Ascending aorta (tissue), 2 donors: ENCODE measurements around the gene EGFR. TPM values are rescaled to one million over a fixed set of nuclear protein-coding genes. Genes with fewer than 3 reads are reported as not detected.

Source experiments
- DNase-seq, 2 donors: peaks; one replicate each; pipeline ENCODE4 v3.0.0-alpha.2; 2019; ENCODE audit warnings: low spot score in 2 of 2
- H3K27ac ChIP-seq, 2 donors: fragments of 200-600 bp; sonication (generic); one replicate each; pipeline ENCODE4 v1.5.1; 2016 to 2017; ENCODE audit warnings: mild to moderate bottlenecking in 1 of 2
- H3K27me3 ChIP-seq: fragments of 200-600 bp; sonication (generic); one replicate; pipeline ENCODE4 v1.5.1; 2017
- H3K36me3 ChIP-seq, 2 donors: fragments of 200-600 bp; sonication (generic); one replicate each; pipeline ENCODE4 v1.5.1; 2016
- H3K4me1 ChIP-seq, 2 donors: fragments of 200-600 bp; sonication (generic); one replicate each; pipeline ENCODE4 v1.5.1; 2016 to 2017; ENCODE audit warnings: mild to moderate bottlenecking in 1 of 2
- H3K4me3 ChIP-seq, 2 donors: fragments of 200-600 bp; sonication (generic); one replicate each; pipeline ENCODE4 v1.5.1; 2016 to 2017; ENCODE audit warnings: mild to moderate bottlenecking in 1 of 2
- H3K9me3 ChIP-seq, 2 donors: fragments of 200-600 bp; sonication (generic); one replicate each; pipeline ENCODE4 v1.5.1; 2016
- CTCF ChIP-seq, 3 experiments: fragments of 200-600 bp in 2 of 3; fragments of 450-650 bp in 1 of 3; sonication (generic) in 2 of 3; IDR thresholded peaks; one replicate each; pipeline ENCODE4 v1.5.1; 2016 to 2019; ENCODE audit warnings: antibody characterized with exemption in 3 of 3, mild to moderate bottlenecking in 1 of 3, moderate library complexity in 1 of 3
- intact Hi-C: fragments of 100-400 bp; cut with DNase I; formaldehyde crosslinking; loops from one replicate; pipeline ENCODE4 v1.15.1; 2023
- total RNA-seq: library from RNA; depleted of rRNA; stranded (reverse); fragments of >200 nt; gene quantifications from one replicate; pipeline ENCODE4 v1.1.0, GENCODE V29; 2016

The EGFR gene
- total RNA-seq, 1 donor from 2014 or later: 33.8 TPM

GRCh38 chr7:55211726-55212125, 192.9 kb downstream of the EGFR start:
- H3K4me1 ChIP-seq: no peaks in the 10 kb centered on the region
- peaks cover 17 to 19% of the 10 kb centered on the region in 2 donors for H3K36me3 ChIP-seq
- no peaks in the 10 kb centered on the region for H3K27me3 ChIP-seq
- no peak for TF ChIP-seq CTCF (IDR thresholded peaks at IDR 0.05)
- H3K4me3 ChIP-seq: no peak overlapping the region
- DNase-seq: no peak
- H3K9me3 ChIP-seq: no peaks in the 10 kb centered on the region
- H3K27ac ChIP-seq: no peak overlapping the region
- intact Hi-C loops: no loop called here

- intact Hi-C loops: no loop called here
- no peak overlapping the region for H3K27ac ChIP-seq
- H3K9me3 ChIP-seq: no peaks in the 10 kb centered on the region
- no peaks in the 10 kb centered on the region for H3K27me3 ChIP-seq
- no peak for TF ChIP-seq CTCF (IDR thresholded peaks at IDR 0.05)
- H3K36me3 ChIP-seq: peaks cover 13 to 14% of the 10 kb centered on the region in 2 donors
- no peaks in the 10 kb centered on the region for H3K4me1 ChIP-seq
- no peak overlapping the region for H3K4me3 ChIP-seq
- no peak for DNase-seq
These were observed 193.4 kb downstream of the EGFR start for GRCh38 chr7:55212176-55212575.

GRCh38 chr7:55212838-55213237, 194.0 kb downstream of the EGFR start:
- Histone ChIP-seq H3K4me1 (no peaks in the 10 kb centered on the region), H3K27me3 (no peaks in the 10 kb centered on the region), H3K9me3 (no peaks in the 10 kb centered on the region), H3K36me3 (peaks cover 6 to 11% of the 10 kb centered on the region in 2 donors), H3K4me3 (no peak overlapping the region), H3K27ac (no peak overlapping the region)
- no peak for DNase-seq
- intact Hi-C loops: no loop called here
- no peak for TF ChIP-seq CTCF (IDR thresholded peaks at IDR 0.05)

GRCh38 chr7:55214707-55215106, 195.9 kb downstream of the EGFR start:
- Histone ChIP-seq H3K36me3 (no peaks in the 10 kb centered on the region), H3K4me3 (no peak overlapping the region), H3K4me1 (no peaks in the 10 kb centered on the region), H3K27ac (no peak overlapping the region), H3K27me3 (no peaks in the 10 kb centered on the region), H3K9me3 (no peaks in the 10 kb centered on the region)
- TF ChIP-seq CTCF (IDR thresholded peaks at IDR 0.05): no peak
- no peak for DNase-seq
- intact Hi-C loops: no loop called here

- Histone ChIP-seq H3K4me1 (no peaks in the 10 kb centered on the region), H3K4me3 (no peak overlapping the region), H3K36me3 (no peaks in the 10 kb centered on the region), H3K27me3 (no peaks in the 10 kb centered on the region), H3K9me3 (peaks cover 0 to 8% of the 10 kb centered on the region in 2 donors), H3K27ac (no peak overlapping the region)
- intact Hi-C loops: no loop called here
- TF ChIP-seq CTCF (IDR thresholded peaks at IDR 0.05): no peak
- no peak for DNase-seq
These were observed 204.2 kb downstream of the EGFR start for GRCh38 chr7:55223023-55223422.

GRCh38 chr7:55224111-55224510, 205.3 kb downstream of the EGFR start:
- Histone ChIP-seq H3K27ac (no peak overlapping the region), H3K36me3 (no peaks in the 10 kb centered on the region), H3K9me3 (peaks cover 0 to 8% of the 10 kb centered on the region in 2 donors), H3K27me3 (no peaks in the 10 kb centered on the region), H3K4me3 (no peak overlapping the region), H3K4me1 (no peaks in the 10 kb centered on the region)
- no peak for TF ChIP-seq CTCF (IDR thresholded peaks at IDR 0.05)
- DNase-seq: no peak
- intact Hi-C loops: no loop called here
